ENCODE data around the gene CYP2W1.
"Not testable (repeated sequence)": the region's sequence is repeated elsewhere in the genome, so short reads cannot be mapped to it uniquely, and the experiment has no call there.

CYP2W1 gene

DNA sequence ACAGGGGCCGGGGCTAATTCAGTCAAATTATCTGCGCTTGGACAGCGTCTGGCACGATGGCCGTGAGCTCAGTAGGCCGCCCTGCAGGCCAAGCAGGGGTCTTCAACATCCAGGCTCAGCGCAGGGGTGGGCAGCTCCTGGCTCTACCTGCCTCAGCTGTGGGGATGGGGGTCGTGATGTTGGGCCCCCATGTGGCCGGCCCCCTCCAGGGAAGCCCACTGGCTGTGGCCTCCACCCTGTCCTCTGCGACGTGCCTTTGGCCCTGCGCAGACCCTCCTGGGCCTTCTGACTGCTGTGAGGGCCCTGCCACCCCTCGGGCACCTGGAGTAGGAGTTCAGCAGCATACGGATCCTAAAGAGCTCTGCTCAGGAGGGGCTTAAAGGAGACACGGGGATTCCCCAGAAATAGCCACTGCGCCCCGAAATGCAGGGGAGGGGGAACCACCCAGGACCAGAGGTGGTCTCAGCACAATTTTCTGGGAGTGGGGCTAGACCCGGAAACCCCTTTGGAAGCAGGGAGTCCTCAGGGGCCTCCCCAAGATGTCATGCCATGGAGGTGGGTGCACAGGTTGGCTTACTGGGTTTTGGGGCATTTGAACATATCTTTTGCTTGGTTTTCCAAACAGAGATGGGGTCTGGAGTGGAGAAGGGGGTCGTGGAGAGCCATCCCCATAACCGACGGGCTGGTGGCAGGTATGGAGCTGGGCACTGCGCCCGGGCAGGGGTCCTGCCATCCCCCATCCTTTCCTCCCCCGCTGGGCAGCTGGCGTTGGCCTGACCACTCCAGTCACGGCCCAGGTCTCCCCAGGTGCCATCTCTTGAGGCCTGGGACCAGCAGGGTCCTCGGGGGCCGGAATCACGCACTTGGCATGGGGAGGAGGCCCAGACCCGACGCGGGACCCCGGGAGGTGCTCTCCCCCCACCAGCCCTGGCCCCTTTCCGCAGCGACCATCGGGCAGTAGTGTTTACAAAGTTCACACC, 24.5 kb upstream of the CYP2W1 start:
- TF ChIP-seq, protein P1, sequence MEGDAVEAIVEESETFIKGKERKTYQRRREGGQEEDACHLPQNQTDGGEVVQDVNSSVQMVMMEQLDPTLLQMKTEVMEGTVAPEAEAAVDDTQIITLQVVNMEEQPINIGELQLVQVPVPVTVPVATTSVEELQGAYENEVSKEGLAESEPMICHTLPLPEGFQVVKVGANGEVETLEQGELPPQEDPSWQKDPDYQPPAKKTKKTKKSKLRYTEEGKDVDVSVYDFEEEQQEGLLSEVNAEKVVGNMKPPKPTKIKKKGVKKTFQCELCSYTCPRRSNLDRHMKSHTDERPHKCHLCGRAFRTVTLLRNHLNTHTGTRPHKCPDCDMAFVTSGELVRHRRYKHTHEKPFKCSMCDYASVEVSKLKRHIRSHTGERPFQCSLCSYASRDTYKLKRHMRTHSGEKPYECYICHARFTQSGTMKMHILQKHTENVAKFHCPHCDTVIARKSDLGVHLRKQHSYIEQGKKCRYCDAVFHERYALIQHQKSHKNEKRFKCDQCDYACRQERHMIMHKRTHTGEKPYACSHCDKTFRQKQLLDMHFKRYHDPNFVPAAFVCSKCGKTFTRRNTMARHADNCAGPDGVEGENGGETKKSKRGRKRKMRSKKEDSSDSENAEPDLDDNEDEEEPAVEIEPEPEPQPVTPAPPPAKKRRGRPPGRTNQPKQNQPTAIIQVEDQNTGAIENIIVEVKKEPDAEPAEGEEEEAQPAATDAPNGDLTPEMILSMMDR (conservative IDR thresholded peaks at IDR 0.05; ENCODE audit: low read depth, low read length) = no peak
- H3K4me3 ChIP-seq (ENCODE audit: low read depth, low read length) = no peak overlapping the region
- no peak for DNase-seq (ENCODE audit: low read depth)

DNA sequence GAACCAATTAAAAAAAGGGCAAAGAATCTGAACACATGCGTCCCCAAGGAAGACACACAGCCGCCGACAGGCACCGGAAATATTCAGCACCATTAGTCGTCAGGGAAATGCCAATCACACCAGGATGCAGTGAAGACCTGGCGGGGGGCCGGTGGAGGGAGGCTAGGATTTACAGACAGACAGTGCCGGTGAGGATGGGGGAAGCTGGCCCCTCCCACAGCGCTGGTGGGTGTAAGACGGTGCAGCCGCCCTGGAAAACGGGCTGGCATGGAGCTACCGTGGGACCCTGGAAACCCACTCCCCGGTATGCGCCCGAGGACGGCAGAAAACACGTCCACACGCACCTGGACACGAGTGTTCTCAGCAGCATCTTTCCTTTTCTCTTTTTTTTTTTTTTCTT, 23.7 kb upstream of the CYP2W1 start:
- TF ChIP-seq, protein P1 (conservative IDR thresholded peaks at IDR 0.05; ENCODE audit: low read depth, low read length) = no peak
- H3K4me3 ChIP-seq (ENCODE audit: low read depth, low read length) = no peak overlapping the region
- DNase-seq (ENCODE audit: low read depth) = no peak

DNA sequence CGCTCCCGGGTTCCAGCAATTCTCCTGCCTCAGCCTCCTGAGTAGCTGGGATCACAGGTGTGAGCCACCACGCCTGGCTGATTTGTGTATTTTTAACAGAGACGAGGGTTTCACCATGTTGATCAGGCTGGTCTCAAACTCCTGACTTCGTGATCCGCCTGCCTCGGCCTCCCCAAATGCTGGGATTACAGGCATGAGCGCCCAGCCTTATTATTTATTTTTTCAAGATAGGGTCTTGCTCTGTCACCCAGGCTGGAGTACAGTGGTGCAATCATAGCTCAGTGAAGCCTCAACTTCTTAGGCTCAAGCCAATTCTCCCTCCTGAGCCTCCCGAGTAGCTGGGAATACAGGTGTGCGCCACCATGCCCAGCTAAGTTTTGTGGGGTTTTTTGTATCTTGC, 23.2 kb upstream of the CYP2W1 start:
- H3K4me3 ChIP-seq (ENCODE audit: low read depth, low read length); DNase-seq (ENCODE audit: low read depth): not testable (repeated sequence)

DNA sequence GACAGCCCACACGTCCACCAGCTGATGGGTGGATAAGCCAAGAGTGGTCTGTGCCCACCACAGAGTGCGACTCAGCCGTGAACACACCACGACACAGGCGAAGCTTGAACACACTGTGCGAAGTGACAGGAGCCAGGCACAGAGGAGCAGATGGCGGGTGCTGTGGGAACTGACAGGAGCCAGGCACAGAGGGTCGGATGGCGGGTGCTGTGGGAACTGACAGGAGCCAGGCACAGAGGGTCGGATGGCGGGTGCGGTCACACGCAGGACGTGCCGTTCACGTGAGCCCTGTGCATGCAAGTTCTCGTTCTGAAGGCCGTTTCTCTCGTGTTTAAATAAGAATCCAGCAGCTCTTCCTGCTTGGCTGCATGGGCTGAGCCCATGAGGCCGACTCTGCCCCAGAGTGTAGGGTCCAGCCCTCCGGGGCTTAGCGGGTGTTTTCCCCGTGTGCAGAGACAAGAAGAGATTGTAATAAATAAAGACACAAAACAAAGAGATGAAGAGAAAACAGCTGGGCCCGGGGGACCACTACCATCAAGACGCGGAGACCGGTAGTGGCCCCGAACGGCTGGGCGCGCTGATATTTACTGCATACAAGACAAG, 22.6 kb upstream of the CYP2W1 start:
- TF ChIP-seq, protein P1 (conservative IDR thresholded peaks at IDR 0.05; ENCODE audit: low read depth, low read length) = no peak
- no peak for DNase-seq (ENCODE audit: low read depth)
- H3K4me3 ChIP-seq (ENCODE audit: low read depth, low read length) = no peak overlapping the region

DNA sequence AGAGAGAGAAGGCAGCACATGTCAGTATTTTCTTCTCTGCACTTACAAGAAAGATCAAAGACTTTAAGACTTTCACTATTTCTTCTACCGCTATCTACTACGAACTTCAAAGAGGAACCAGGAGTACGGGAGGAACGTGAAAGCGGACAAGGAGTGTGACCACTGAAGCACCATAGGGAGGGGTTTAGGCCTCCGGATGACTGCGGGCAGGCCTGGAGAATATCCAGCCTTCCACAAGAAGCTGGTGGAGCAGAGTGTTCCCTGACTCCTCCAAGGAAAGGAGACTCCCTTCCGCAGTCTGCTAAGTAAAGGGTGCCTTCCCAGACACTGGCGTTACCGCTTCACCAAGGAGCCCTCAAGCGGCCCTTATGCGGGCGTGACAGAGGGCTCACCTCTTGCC, 22.0 kb upstream of the CYP2W1 start:
- H3K4me3 ChIP-seq (ENCODE audit: low read depth, low read length); DNase-seq (ENCODE audit: low read depth): not testable (repeated sequence)

DNA sequence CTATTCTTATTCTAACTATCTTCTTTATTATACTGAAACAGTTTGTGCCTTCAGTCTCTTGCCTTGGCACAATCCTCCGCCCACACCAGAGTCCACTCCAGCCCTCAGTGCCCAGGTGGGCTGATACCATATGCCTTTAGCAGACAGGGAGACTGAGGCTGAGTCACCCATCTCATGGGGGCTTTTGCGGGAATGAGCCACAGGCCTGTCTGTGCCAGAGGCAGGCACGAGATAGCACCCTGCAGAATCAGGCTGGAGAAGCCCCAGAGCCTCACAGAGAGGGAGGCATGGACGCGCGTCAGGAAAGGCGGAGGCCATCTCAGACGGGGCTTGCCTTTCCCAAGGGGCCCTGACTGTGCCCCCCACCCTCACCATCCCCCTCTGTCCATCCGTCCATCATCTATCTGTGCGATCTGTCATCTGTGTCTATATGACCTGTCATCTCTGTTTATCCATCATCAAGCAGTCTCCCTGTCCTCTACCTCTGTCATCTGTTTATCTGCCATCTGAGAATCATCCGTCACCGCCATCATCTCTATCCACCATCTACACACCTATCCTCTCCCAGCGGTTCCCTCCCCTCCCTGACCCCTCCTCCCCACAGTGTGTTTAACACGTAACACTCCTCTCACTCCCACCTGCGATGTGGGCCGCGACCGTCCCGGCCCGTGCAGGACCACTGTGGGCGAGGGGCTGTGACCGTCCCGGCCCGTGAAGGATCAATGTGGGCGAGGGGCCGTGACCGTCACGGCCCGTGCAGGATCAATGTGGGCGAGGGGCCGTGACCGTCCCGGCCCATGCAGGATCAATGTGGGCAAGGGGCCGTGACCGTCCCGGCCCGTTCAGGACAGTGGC, 21.2 kb upstream of the CYP2W1 start:
- TF ChIP-seq, protein P1 (conservative IDR thresholded peaks at IDR 0.05; ENCODE audit: low read depth, low read length) = no peak
- DNase-seq (ENCODE audit: low read depth) = no peak
- H3K4me3 ChIP-seq (ENCODE audit: low read depth, low read length) = no peak overlapping the region

DNA sequence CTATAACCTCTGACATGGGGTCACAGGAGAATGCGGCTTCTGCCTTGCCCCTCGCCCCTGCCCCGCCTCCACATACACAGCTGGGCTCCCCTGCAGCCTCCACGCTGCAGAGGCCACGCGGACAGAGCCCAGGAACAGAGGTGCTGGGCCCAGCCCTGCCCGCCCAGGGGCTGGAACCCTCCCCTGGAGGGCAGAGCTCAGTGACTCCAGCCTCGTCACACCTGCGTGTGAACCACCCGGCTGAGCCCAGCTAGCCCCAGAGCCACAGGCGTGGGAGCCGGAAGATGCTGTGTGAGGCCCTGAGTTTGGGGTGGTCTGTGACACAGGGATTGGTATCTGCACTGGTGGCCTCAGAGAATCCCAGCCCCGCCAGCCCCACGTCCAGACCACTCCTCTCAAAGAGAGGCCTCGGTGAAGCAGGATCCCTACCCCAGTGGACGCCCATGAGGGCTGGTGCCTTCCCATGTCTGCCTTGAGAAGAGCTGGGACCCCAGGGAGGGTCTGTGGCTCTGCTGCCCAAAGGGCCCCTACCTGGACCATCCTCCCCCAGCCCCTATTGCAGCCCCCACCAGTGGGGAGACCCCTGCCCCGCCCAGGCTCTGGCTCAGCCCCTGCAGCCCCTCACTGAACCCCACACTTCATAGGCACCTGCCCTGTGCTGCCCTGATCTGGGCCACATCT, 20.4 kb upstream of the CYP2W1 start:
- DNase-seq (ENCODE audit: low read depth) = no peak
- H3K4me3 ChIP-seq (ENCODE audit: low read depth, low read length) = no peak overlapping the region
- TF ChIP-seq, protein P1 (conservative IDR thresholded peaks at IDR 0.05; ENCODE audit: low read depth, low read length) = no peak
